GM12864 (cell line): ENCODE data around the gene DACT2.

Experiments used
- DNase-seq: peaks from one replicate; pipeline ENCODE4 v3.0.0-alpha.2; 2011; ENCODE audit warnings: low read depth
- H3K4me3 ChIP-seq: 2 replicates; pipeline ENCODE4 v1.5.1; 2011; ENCODE audit warnings: mild to moderate bottlenecking, low read depth, low read length, control low read depth
- CTCF ChIP-seq: IDR thresholded peaks from 2 replicates; pipeline ENCODE4 v1.5.1; 2011; ENCODE audit warnings: low read depth, mild to moderate bottlenecking, moderate library complexity, low read length, control low read depth, inconsistent platforms; ENCODE audit errors: missing control alignments

DACT2 gene

GRCh38 chr6:168326294-168327261 lies 7.0 kb upstream of the DACT2 start:
- DNase-seq = no peak

GRCh38 chr6:168322966-168323365 lies 3.4 kb upstream of the DACT2 start:
- no peak overlapping the region for H3K4me3 ChIP-seq
- no peak for DNase-seq
- no peak for TF ChIP-seq CTCF

More at GRCh38 chr6:168326294-168327261, 7.0 kb upstream of the DACT2 start:
- no peak overlapping the region for H3K4me3 ChIP-seq
- TF ChIP-seq CTCF = no peak

- DNase-seq = no peak
- TF ChIP-seq CTCF = no peak
- H3K4me3 ChIP-seq = no peak overlapping the region
Measured at GRCh38 chr6:168320634-168321033, 1.1 kb upstream of the DACT2 start.

GRCh38 chr6:168318579-168319278 lies 848 bp downstream of the DACT2 start:
- TF ChIP-seq CTCF = no peak
- no peak overlapping the region for H3K4me3 ChIP-seq
- DNase-seq = no peak

GRCh38 chr6:168318090-168318489 lies 1.5 kb downstream of the DACT2 start:
- no peak for DNase-seq
- H3K4me3 ChIP-seq = no peak overlapping the region
- TF ChIP-seq CTCF = no peak

- TF ChIP-seq CTCF = no peak
- no peak overlapping the region for H3K4me3 ChIP-seq
- no peak for DNase-seq
Measured at GRCh38 chr6:168315596-168315995, 4.0 kb downstream of the DACT2 start.

GRCh38 chr6:168314948-168315347 lies 4.6 kb downstream of the DACT2 start:
- H3K4me3 ChIP-seq = no peak overlapping the region
- no peak for DNase-seq
- TF ChIP-seq CTCF = no peak
